H9 (cell line): ENCODE data around the gene IL31. TPM values are rescaled to one million over a fixed set of nuclear protein-coding genes. Genes with fewer than 3 reads are reported as not detected.

Experiments
- DNase-seq: peaks from one replicate; pipeline ENCODE4 v3.0.0-alpha.2; 2017
- H2AFZ ChIP-seq: one replicate; pipeline ENCODE4 v1.6.1; 2013; ENCODE audit warnings: mild to moderate bottlenecking, low read length, control low read depth, moderate library complexity
- H2AK5ac ChIP-seq: 2 replicates; pipeline ENCODE4 v1.6.1; 2013; ENCODE audit warnings: low read length, control low read depth, mixed read lengths; ENCODE audit not compliant: insufficient read length
- H2BK120ac ChIP-seq: one replicate; pipeline ENCODE4 v1.6.1; 2013; ENCODE audit warnings: low read depth, mild to moderate bottlenecking, low read length, control low read depth, inconsistent platforms; ENCODE audit not compliant: poor library complexity, severe bottlenecking
- H2BK12ac ChIP-seq: 2 replicates; pipeline ENCODE4 v1.6.1; 2013; ENCODE audit warnings: low read length, control low read depth, mixed read lengths, low read depth; ENCODE audit not compliant: insufficient read length
- H2BK15ac ChIP-seq: 2 replicates; pipeline ENCODE4 v1.6.1; 2013; ENCODE audit warnings: low read depth, low read length, control low read depth
- H2BK20ac ChIP-seq: one replicate; pipeline ENCODE4 v1.6.1; 2013; ENCODE audit warnings: low read depth, mild to moderate bottlenecking, low read length, control low read depth, inconsistent platforms; ENCODE audit not compliant: poor library complexity, severe bottlenecking
- H2BK5ac ChIP-seq: 2 replicates; pipeline ENCODE4 v1.6.1; 2013; ENCODE audit warnings: low read length, control low read depth, mixed read lengths; ENCODE audit not compliant: insufficient read length
- H3K14ac ChIP-seq: 2 replicates; pipeline ENCODE4 v1.6.1; 2013; ENCODE audit warnings: low read length, control low read depth; ENCODE audit not compliant: insufficient read depth
- H3K18ac ChIP-seq: 2 replicates; pipeline ENCODE4 v1.6.1; 2013; ENCODE audit warnings: low read depth, mild to moderate bottlenecking, mixed read lengths, low read length, control low read depth; ENCODE audit not compliant: insufficient read length
- H3K23ac ChIP-seq: 2 replicates; pipeline ENCODE4 v1.6.1; 2013; ENCODE audit warnings: low read length, control low read depth, mixed read lengths, low read depth; ENCODE audit not compliant: insufficient read length
- H3K23me2 ChIP-seq: 2 replicates; pipeline ENCODE4 v1.6.1; 2013; ENCODE audit warnings: low read depth, mild to moderate bottlenecking, mixed read lengths, low read length, control low read depth; ENCODE audit not compliant: insufficient read length, poor library complexity, severe bottlenecking
- H3K27ac ChIP-seq: 2 replicates; pipeline ENCODE4 v1.5.1; 2013; ENCODE audit warnings: low read length, control low read depth, mixed read lengths, low read depth; ENCODE audit not compliant: insufficient read length
- H3K27me3 ChIP-seq: 2 replicates; pipeline ENCODE4 v1.6.1; 2013; ENCODE audit warnings: low read length, control low read depth, inconsistent platforms; ENCODE audit not compliant: insufficient read depth
- H3K4ac ChIP-seq: 2 replicates; pipeline ENCODE4 v1.6.1; 2013; ENCODE audit warnings: low read depth, mild to moderate bottlenecking, control low read depth, inconsistent platforms, low read length, moderate library complexity
- H3K4me1 ChIP-seq: 2 replicates; pipeline ENCODE4 v1.6.1; 2013; ENCODE audit warnings: low read length, control low read depth, inconsistent platforms; ENCODE audit not compliant: insufficient read depth
- H3K4me2 ChIP-seq: 2 replicates; pipeline ENCODE4 v1.6.1; 2013; ENCODE audit warnings: low read length, control low read depth, mixed read lengths; ENCODE audit not compliant: insufficient read length, insufficient read depth
- H3K56ac ChIP-seq: 2 replicates; pipeline ENCODE4 v1.6.1; 2013; ENCODE audit warnings: low read depth, mild to moderate bottlenecking, mixed read lengths, low read length, control low read depth; ENCODE audit not compliant: insufficient read length
- H3K79me1 ChIP-seq: 2 replicates; pipeline ENCODE4 v1.6.1; 2013; ENCODE audit warnings: low read depth, mild to moderate bottlenecking, moderate library complexity, low read length, control low read depth, inconsistent platforms; ENCODE audit not compliant: insufficient read depth, poor library complexity, severe bottlenecking
- H3K79me2 ChIP-seq: 2 replicates; pipeline ENCODE4 v1.6.1; 2013; ENCODE audit warnings: low read length, control low read depth, inconsistent platforms; ENCODE audit not compliant: insufficient read depth
- H3K9ac ChIP-seq: 2 replicates; pipeline ENCODE4 v1.6.1; 2013; ENCODE audit warnings: low read length, control low read depth, mixed read lengths; ENCODE audit not compliant: insufficient read length; ENCODE audit errors: extremely low read depth
- H3K9me3 ChIP-seq: one replicate; pipeline ENCODE4 v1.6.1; 2013; ENCODE audit warnings: low read depth, low read length, inconsistent platforms; ENCODE audit not compliant: control insufficient read depth
- H3T11ph ChIP-seq: one replicate; pipeline ENCODE4 v1.6.1; 2013; ENCODE audit warnings: mild to moderate bottlenecking, low read length, control low read depth, inconsistent platforms
- H4K20me1 ChIP-seq: one replicate; pipeline ENCODE4 v1.6.1; 2013; ENCODE audit not compliant: control insufficient read depth, insufficient read length, insufficient read depth
- H4K5ac ChIP-seq: 2 replicates; pipeline ENCODE4 v1.6.1; 2013; ENCODE audit warnings: low read depth, mild to moderate bottlenecking, mixed read lengths, low read length, control low read depth; ENCODE audit not compliant: insufficient read length
- H4K8ac ChIP-seq: replicated peaks from 2 replicates; pipeline ENCODE4 v1.6.1; 2013; ENCODE audit warnings: low read length, control low read depth, mixed read lengths, low read depth; ENCODE audit not compliant: insufficient read length
- H4K91ac ChIP-seq: 2 replicates; pipeline ENCODE4 v1.6.1; 2013; ENCODE audit warnings: low read depth, mild to moderate bottlenecking, moderate library complexity, mixed read lengths, low read length, control low read depth; ENCODE audit not compliant: insufficient read length
- H3K27ac Mint-ChIP-seq, 3 experiments: 2 replicates in 2 of 3; 3 replicates in 1 of 3; pipeline ENCODE4 v1.8.0; 2020 to 2021; ENCODE audit warnings: mixed read lengths in 3 of 3, mild to moderate bottlenecking in 1 of 3, moderate library complexity in 1 of 3
- H3K27me3 Mint-ChIP-seq: 2 replicates; pipeline ENCODE4 v1.8.0; 2021; ENCODE audit warnings: low read depth, mild to moderate bottlenecking, moderate library complexity, mixed read lengths
- H3K36me3 Mint-ChIP-seq, 3 experiments: 2 replicates in 2 of 3; 3 replicates in 1 of 3; pipeline ENCODE4 v1.8.0; 2020 to 2021; ENCODE audit warnings: low read depth in 3 of 3, mixed read lengths in 3 of 3; ENCODE audit not compliant: insufficient read depth in 1 of 3
- H3K4me1 Mint-ChIP-seq, 2 experiments: 2 replicates each; pipeline ENCODE4 v1.8.0; 2020; ENCODE audit warnings: mixed read lengths in 2 of 2
- H3K4me3 Mint-ChIP-seq, 2 experiments: 2 replicates in 1 of 2; 3 replicates in 1 of 2; pipeline ENCODE4 v1.8.0; 2020 to 2021; ENCODE audit warnings: mild to moderate bottlenecking in 2 of 2, mixed read lengths in 2 of 2, moderate library complexity in 1 of 2
- H3K9me3 Mint-ChIP-seq, 2 experiments: 2 replicates in 1 of 2; 3 replicates in 1 of 2; pipeline ENCODE4 v1.8.0; 2020; ENCODE audit warnings: mild to moderate bottlenecking in 2 of 2, mixed read lengths in 2 of 2, moderate library complexity in 1 of 2
- WGBS: extraction: QIAGEN DNeasy Blood & Tissue Kit; methylation state at CpG from one replicate; pipeline ENCODE4 v1.1.7; 2013; ENCODE audit warnings: missing lambda C conversion rate, low lambda C conversion rate, mixed read lengths; ENCODE audit not compliant: insufficient read length; ENCODE audit errors: extremely low coverage; 5-methylcytosine and 5-hydroxymethylcytosine counted together
- total RNA-seq: library from RNA; stranded (reverse); gene quantifications from 2 replicates; pipeline ENCODE4 v1.2.1, GENCODE V29; 2021
- TF ChIP-seq, protein P1 (sequence below): fragments of 200-600 bp; sonication (generic); conservative IDR thresholded peaks from 3 replicates; pipeline ENCODE4 v1.8.0; 2021; ENCODE audit warnings: antibody characterized with exemption, mild to moderate bottlenecking

IL31 gene
- total RNA-seq, 1 experiment from 2014 or later: not detected

DNA sequence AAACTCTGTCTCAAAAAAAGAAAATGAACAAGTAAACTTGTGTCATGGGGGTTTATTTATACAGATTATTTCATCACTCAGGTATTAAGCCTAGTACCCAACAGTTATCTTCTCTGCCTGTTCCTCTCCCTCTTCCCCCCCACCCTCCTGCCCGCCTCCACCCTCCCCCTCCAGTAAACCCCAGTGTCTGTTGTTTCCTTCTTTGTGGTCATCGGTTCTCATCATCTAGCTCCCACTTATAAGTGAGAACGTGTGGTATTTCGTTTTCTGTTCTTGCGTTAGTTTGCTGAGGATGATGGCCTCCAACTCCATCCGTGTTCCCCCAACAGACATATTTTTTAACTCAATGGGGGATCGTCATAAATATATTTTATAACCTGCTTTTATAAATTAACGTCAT lies 12.3 kb downstream of the IL31 start:
- no peaks in the 10 kb centered on the region for H3K23me2 ChIP-seq
- no peaks in the 10 kb centered on the region for H4K20me1 ChIP-seq
- no peak overlapping the region for H3K4me3 Mint-ChIP-seq
- TF ChIP-seq, protein P1, sequence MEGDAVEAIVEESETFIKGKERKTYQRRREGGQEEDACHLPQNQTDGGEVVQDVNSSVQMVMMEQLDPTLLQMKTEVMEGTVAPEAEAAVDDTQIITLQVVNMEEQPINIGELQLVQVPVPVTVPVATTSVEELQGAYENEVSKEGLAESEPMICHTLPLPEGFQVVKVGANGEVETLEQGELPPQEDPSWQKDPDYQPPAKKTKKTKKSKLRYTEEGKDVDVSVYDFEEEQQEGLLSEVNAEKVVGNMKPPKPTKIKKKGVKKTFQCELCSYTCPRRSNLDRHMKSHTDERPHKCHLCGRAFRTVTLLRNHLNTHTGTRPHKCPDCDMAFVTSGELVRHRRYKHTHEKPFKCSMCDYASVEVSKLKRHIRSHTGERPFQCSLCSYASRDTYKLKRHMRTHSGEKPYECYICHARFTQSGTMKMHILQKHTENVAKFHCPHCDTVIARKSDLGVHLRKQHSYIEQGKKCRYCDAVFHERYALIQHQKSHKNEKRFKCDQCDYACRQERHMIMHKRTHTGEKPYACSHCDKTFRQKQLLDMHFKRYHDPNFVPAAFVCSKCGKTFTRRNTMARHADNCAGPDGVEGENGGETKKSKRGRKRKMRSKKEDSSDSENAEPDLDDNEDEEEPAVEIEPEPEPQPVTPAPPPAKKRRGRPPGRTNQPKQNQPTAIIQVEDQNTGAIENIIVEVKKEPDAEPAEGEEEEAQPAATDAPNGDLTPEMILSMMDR: no peak
- H2BK120ac ChIP-seq: no peak overlapping the region
- DNase-seq: no peak
- no peaks in the 10 kb centered on the region for H3K9me3 ChIP-seq
- no peak overlapping the region for H2BK20ac ChIP-seq
- H3K18ac ChIP-seq: no peak overlapping the region
- no peaks in the 10 kb centered on the region for H3K9me3 Mint-ChIP-seq
- H4K91ac ChIP-seq: no peak overlapping the region
- no peak overlapping the region for H2BK5ac ChIP-seq
- H3K27me3 ChIP-seq: no peaks in the 10 kb centered on the region
- no peak overlapping the region for H3T11ph ChIP-seq
- no peaks in the 10 kb centered on the region for H3K79me2 ChIP-seq
- no peak overlapping the region for H3K9ac ChIP-seq
- H3K56ac ChIP-seq: no peak overlapping the region
- H3K27me3 Mint-ChIP-seq: peaks cover 3% of the 10 kb centered on the region
- no peak overlapping the region for H4K8ac ChIP-seq
- H3K27ac ChIP-seq: no peak overlapping the region
- no peak overlapping the region for H2AFZ ChIP-seq
- H3K14ac ChIP-seq: no peak overlapping the region
- no peak overlapping the region for H2BK15ac ChIP-seq
- H4K5ac ChIP-seq: no peak overlapping the region
- no peak overlapping the region for H3K4ac ChIP-seq
- H3K4me1 ChIP-seq: no peaks in the 10 kb centered on the region
- peaks cover 5 to 6% of the 10 kb centered on the region in 2 experiments; a peak in 2 of 4 replicates for H3K4me1 Mint-ChIP-seq
- no CpG with 5 or more reads among the region's 8 CpGs for WGBS
- H3K36me3 Mint-ChIP-seq: no peaks in the 10 kb centered on the region
- H3K4me2 ChIP-seq: no peak overlapping the region
- H3K23ac ChIP-seq: no peak overlapping the region
- no peaks in the 10 kb centered on the region for H3K79me1 ChIP-seq
- H2BK12ac ChIP-seq: no peak overlapping the region
- H3K27ac Mint-ChIP-seq: no peak overlapping the region; a peak in 1 of 7 replicates
- H2AK5ac ChIP-seq: no peak overlapping the region
